ENCODE results near the gene XDH. TPM values are rescaled to one million over a fixed set of nuclear protein-coding genes. Genes with fewer than 3 reads are reported as not detected.

Gene XDH
- polyA plus RNA-seq, 1 donor (not counting 4 experiments of a cell fraction or from before 2014, with no cell fraction given), result 40.6 TPM

DNA sequence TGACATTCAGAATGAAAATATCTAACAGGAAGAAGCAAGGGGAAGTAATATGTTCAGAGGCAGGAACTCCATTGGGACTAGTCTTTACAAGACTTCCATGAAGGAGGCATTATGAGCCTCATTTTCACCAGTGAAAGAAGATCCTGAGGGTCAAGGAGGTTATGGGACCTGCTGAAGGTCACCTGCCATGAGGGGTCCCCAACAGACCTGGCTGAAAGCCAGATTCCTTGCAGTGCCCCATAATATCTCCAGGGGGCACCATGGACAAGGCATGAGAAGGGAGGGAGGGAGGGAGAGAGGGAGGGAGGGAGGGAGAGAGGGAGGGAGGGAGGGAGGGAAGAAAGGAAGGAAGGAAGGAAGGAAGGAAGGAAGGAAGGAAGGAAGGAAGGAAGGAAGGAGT, 27.9 kb downstream of the XDH start:
- Histone ChIP-seq H3K79me2 (ENCODE audit: control insufficient read depth, insufficient read depth, low read length) (no peaks in the 10 kb centered on the region), H3K27me3 (ENCODE audit: control insufficient read depth, extremely low read depth, insufficient read depth, low read length) (no peaks in the 10 kb centered on the region), H3K27ac (ENCODE audit: control insufficient read depth, insufficient read depth, low read length) (peak overlapping the region; percentile 99), H2AFZ (ENCODE audit: control insufficient read depth, low read length) (no peak overlapping the region), H3K9me3 (ENCODE audit: control insufficient read depth, low read depth, low read length) (no peaks in the 10 kb centered on the region), H4K20me1 (ENCODE audit: control insufficient read depth, extremely low read depth, insufficient read depth, low read length) (no peaks in the 10 kb centered on the region), H3K9me1 (ENCODE audit: control insufficient read depth, extremely low read depth, insufficient read depth, low read length) (no peaks in the 10 kb centered on the region), H3K4me2 (ENCODE audit: control insufficient read depth, extremely low read depth, insufficient read depth, low read depth, low read length) (no peak overlapping the region), H3K4me1 (ENCODE audit: control insufficient read depth, extremely low read depth, insufficient read depth, low read length) (peaks cover 64% of the 10 kb centered on the region), H3K9ac (ENCODE audit: control insufficient read depth, extremely low read depth, insufficient read depth, low read length) (no peak overlapping the region), H3K4me3 (ENCODE audit: control insufficient read depth in 2 of 3, extremely low read depth in 1 of 3, insufficient read depth in 2 of 3, low read depth in 1 of 3, low read length in 3 of 3) (no peak overlapping the region), H3K36me3 (ENCODE audit: control insufficient read depth in 2 of 2, extremely low read depth in 1 of 2, insufficient read depth in 2 of 2, low read length in 2 of 2) (peaks cover 12 to 39% of the 10 kb centered on the region in 2 experiments)
- no peak for DNase-seq (ENCODE audit: low read depth, low spot score)
- TF ChIP-seq EZH2 (IDR thresholded peaks at IDR 0.05; ENCODE audit: low read length), result no peak
- TF ChIP-seq, protein P1, sequence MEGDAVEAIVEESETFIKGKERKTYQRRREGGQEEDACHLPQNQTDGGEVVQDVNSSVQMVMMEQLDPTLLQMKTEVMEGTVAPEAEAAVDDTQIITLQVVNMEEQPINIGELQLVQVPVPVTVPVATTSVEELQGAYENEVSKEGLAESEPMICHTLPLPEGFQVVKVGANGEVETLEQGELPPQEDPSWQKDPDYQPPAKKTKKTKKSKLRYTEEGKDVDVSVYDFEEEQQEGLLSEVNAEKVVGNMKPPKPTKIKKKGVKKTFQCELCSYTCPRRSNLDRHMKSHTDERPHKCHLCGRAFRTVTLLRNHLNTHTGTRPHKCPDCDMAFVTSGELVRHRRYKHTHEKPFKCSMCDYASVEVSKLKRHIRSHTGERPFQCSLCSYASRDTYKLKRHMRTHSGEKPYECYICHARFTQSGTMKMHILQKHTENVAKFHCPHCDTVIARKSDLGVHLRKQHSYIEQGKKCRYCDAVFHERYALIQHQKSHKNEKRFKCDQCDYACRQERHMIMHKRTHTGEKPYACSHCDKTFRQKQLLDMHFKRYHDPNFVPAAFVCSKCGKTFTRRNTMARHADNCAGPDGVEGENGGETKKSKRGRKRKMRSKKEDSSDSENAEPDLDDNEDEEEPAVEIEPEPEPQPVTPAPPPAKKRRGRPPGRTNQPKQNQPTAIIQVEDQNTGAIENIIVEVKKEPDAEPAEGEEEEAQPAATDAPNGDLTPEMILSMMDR (optimal IDR thresholded peaks at IDR 0.05 in 1 of 3, IDR thresholded peaks at IDR 0.05 in 1 of 3, conservative IDR thresholded peaks at IDR 0.05 in 1 of 3; ENCODE audit: extremely low read depth in 1 of 3, insufficient read depth in 2 of 3, low read length in 3 of 3), result peak in 2 of 3 experiments; percentile 10 to 34
- FAIRE-seq, result no peak
- dilution Hi-C loops (cut with MboI; ENCODE audit: extremely low pct_ligation_motif_present, low sequenced_read_pairs), result no loop called here

DNA sequence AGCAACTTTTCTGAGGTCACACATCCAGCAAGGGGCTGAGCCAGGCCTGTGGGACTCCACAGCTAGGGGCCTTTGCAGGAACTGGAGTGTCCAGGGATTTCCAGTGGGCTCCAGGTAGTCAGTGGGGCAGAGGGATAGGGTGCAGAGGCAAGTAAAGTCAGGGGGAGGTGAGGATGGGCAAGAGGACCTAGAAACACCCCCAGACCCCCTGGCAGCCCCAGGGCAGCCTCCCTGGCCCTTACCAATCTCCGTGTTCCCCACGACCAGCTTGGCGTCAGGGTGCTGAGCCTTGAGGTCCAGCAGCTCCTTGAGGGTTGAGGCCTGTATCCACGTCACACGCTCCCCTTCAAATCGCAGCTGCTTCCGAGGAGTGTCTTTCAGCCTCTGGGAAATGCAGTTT, 28.4 kb downstream of the XDH start:
- peaks cover 62% of the 10 kb centered on the region for H3K4me1 ChIP-seq (ENCODE audit: control insufficient read depth, extremely low read depth, insufficient read depth, low read length)
- no peak for TF ChIP-seq EZH2 (IDR thresholded peaks at IDR 0.05; ENCODE audit: low read length)
- TF ChIP-seq, protein P1 (optimal IDR thresholded peaks at IDR 0.05 in 1 of 3, IDR thresholded peaks at IDR 0.05 in 1 of 3, conservative IDR thresholded peaks at IDR 0.05 in 1 of 3; ENCODE audit: extremely low read depth in 1 of 3, insufficient read depth in 2 of 3, low read length in 3 of 3), result no peak
- no peaks in the 10 kb centered on the region for H4K20me1 ChIP-seq (ENCODE audit: control insufficient read depth, extremely low read depth, insufficient read depth, low read length)
- H3K79me2 ChIP-seq (ENCODE audit: control insufficient read depth, insufficient read depth, low read length), result no peaks in the 10 kb centered on the region
- no peaks in the 10 kb centered on the region for H3K9me1 ChIP-seq (ENCODE audit: control insufficient read depth, extremely low read depth, insufficient read depth, low read length)
- H3K36me3 ChIP-seq (ENCODE audit: control insufficient read depth in 2 of 2, extremely low read depth in 1 of 2, insufficient read depth in 2 of 2, low read length in 2 of 2), result peaks cover 15 to 44% of the 10 kb centered on the region in 2 experiments
- no peak overlapping the region for H3K9ac ChIP-seq (ENCODE audit: control insufficient read depth, extremely low read depth, insufficient read depth, low read length)
- no peak for FAIRE-seq
- no peak for DNase-seq (ENCODE audit: low read depth, low spot score)
- peak overlapping the region; percentile 99 for H3K27ac ChIP-seq (ENCODE audit: control insufficient read depth, insufficient read depth, low read length)
- H2AFZ ChIP-seq (ENCODE audit: control insufficient read depth, low read length), result no peak overlapping the region
- H3K4me3 ChIP-seq (ENCODE audit: control insufficient read depth in 2 of 3, extremely low read depth in 1 of 3, insufficient read depth in 2 of 3, low read depth in 1 of 3, low read length in 3 of 3), result no peak overlapping the region
- no peak overlapping the region for H3K4me2 ChIP-seq (ENCODE audit: control insufficient read depth, extremely low read depth, insufficient read depth, low read depth, low read length)
- dilution Hi-C loops (cut with MboI; ENCODE audit: extremely low pct_ligation_motif_present, low sequenced_read_pairs), result no loop called here
- H3K27me3 ChIP-seq (ENCODE audit: control insufficient read depth, extremely low read depth, insufficient read depth, low read length), result no peaks in the 10 kb centered on the region
- H3K9me3 ChIP-seq (ENCODE audit: control insufficient read depth, low read depth, low read length), result no peaks in the 10 kb centered on the region
